GM12872 (cell line): ENCODE measurements around the gene RASA3.

Experiments
- TF ChIP-seq, protein P1 (sequence below): IDR thresholded peaks from 3 replicates; pipeline ENCODE4 v1.5.1; 2011; ENCODE audit warnings: low read depth, mild to moderate bottlenecking, low read length, moderate library complexity; ENCODE audit not compliant: insufficient read depth

RASA3 gene

DNA sequence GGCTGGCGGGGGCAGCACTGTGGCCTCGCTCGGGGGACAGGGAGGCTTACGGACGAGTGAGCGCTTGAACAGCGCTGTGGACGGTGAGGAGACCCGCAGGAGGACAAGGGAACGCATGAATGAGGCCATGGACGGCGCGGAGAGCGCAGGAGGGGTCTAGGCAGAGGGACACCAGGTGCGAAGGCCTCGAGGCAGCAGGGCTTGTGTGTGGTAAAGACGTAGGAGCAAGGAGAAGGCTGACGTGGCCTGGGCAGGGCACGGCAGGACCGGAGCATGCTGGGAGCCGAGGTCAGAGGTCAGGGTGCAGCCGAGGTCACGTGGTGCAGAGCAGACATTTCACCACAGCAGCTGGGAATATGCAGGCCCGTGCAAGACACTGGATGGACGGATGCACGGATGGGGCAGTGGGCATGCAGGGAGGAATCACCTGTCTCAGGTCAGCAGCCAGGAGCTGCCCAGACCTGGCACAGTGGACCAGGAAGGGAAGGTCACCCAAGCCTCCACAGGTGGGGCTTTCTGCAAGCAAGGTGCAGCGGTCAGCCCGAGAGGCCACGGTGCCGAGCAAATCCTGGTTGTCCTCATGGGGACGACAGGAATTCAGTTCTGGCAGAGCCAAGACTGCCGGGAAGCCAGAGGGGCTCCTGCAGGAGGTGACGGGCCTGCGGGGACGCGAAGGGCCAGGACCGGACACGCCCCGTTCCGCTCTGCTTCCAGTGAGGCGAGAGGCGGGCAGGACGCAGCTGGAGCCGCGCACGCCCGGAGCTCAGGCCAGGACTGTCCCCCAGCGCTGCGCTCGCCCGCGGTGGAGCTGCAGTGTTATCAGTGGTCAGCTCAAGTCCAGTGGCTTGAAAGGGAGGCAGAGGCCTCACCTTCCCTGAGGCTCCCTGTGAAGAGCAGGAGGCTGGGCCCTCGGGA, 72.2 kb downstream of the RASA3 start:
- TF ChIP-seq, protein P1, sequence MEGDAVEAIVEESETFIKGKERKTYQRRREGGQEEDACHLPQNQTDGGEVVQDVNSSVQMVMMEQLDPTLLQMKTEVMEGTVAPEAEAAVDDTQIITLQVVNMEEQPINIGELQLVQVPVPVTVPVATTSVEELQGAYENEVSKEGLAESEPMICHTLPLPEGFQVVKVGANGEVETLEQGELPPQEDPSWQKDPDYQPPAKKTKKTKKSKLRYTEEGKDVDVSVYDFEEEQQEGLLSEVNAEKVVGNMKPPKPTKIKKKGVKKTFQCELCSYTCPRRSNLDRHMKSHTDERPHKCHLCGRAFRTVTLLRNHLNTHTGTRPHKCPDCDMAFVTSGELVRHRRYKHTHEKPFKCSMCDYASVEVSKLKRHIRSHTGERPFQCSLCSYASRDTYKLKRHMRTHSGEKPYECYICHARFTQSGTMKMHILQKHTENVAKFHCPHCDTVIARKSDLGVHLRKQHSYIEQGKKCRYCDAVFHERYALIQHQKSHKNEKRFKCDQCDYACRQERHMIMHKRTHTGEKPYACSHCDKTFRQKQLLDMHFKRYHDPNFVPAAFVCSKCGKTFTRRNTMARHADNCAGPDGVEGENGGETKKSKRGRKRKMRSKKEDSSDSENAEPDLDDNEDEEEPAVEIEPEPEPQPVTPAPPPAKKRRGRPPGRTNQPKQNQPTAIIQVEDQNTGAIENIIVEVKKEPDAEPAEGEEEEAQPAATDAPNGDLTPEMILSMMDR: no peak

DNA sequence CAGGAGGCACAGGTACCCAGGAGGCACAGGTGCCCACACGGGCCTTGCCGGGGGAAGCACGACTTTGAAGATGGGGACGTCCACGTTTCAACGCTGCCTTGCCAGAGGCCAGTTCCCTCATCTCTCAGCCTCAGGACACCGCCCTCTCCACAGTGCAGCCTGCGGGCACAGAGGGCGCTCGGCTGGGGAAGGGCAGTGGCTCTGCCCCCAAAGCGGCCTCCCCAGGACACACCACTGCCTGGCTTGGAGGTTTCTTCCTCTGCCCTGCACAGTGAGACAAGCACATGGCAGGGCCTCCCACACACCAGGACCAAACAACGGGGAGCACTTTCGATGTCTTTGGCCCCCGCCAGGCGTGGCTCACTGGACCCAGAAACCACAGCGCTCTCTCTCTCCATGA, 73.0 kb downstream of the RASA3 start:
- TF ChIP-seq, protein P1: no peak

DNA sequence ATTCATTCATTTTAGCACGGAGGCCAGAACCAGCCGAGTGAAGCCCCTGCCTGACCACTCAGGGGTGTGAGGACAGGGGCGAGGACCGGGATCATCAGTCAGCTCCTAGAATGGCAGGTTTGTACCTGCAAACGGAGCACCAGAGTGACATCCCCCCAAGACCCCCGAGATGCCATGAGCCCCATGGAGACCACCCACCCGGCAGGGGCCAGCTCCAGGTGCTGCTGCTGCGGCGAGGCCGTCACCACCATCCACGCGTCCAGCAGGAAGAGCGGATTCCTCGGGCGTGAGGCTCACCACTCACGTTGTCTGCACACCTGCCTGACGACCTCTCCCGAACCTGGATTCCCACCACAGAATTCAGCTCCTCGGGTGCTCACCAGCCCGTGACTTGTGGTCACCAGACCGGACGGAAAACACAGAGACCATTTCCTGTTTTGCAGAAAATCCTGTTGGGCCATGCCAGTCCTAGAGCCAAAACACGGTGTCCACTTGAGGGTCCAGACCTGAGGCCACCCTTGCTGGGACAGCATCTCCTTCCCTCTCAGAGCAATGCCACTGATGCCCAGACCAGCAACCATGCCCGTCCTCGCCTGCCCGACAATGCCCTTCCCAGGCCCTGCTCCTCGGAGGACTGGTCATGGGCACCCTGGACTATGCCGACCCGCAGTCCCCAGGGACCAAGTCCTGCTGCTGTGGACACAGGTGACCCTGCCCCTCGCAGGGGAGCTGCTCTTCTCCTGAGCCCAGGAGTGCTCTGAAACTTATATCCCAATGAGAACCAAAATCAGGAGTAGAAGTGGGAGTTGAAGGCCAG, 74.2 kb downstream of the RASA3 start:
- TF ChIP-seq, protein P1: no peak

DNA sequence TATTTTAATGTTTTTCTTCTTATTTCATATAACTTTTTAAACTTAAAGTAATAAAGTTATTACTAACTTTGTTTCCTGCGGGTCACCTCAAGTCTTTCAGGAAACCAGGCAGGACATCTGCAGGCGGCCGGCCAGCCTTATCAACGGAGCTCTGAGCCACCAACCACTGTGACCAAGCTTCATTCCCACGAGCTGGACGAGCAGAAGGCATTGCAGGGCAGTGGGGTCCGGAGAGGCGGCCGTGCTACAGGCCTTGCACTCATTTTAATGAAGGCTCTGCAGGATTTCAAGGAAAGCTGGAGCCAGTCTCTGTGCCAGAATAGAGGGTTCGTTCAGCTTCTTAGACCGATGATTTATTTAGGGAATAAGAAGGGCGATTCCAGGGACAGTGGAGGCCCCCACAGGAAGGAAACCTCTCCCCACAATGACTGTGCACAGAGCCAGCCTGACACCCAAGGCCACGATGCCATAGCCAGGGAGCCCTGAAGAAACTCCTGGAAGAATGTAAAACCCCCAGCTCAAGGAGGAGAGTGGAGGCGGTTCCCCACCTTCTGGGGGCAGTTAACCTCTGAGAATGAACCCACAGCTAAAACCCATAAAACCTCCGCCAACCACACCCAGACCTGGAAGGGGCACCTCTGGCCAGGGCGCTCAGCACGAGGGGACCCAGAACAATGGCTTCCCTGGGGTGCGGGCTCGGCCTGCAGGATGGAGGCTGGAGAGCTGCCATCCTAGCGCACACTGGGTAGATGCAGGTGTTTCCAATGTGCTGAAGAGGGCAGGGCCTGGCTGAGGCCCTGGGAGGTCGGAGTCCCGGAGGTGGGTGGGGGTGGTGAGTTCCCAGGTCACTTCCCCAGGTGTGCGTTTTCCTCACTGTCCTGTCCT, 75.0 kb downstream of the RASA3 start:
- TF ChIP-seq, protein P1: no peak

DNA sequence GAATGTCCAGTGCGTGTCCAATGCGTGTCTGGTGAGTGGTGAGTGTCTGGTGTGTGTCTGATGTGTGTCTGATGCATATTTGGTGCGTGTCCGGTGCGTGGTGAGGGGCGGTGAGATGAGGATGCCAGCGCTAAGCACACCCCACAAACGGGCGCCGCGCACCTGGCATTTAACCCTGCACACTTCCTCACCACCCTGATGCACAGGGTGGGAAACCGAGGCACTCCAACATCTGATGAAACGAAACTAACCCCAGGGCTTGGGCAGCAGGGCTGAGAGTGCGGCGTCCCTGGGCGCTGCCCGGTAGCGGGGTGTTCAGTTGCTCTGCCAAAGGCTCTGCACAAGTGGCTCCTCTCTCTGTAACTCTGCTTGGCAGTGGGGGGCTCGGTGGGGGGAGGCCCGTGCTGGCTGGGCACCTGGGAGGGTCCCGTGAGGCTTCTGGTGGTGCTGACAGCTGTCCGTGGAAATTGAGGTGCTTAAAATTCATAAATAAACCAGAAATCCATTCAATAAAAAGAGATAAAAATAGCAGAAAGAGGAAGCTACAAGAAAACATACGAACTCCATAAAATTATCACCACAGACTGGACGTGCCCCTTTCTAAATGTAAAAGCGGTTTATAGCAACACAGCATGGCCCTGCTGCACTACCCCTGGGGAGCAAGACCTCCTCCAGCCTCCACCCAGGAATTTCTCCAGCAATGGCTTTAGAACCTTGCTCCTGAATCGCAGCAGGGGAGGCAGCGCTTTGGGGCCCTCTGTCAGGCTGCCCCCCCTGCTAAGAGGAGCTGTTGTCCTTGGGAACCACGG, 76.0 kb downstream of the RASA3 start:
- TF ChIP-seq, protein P1: no peak

DNA sequence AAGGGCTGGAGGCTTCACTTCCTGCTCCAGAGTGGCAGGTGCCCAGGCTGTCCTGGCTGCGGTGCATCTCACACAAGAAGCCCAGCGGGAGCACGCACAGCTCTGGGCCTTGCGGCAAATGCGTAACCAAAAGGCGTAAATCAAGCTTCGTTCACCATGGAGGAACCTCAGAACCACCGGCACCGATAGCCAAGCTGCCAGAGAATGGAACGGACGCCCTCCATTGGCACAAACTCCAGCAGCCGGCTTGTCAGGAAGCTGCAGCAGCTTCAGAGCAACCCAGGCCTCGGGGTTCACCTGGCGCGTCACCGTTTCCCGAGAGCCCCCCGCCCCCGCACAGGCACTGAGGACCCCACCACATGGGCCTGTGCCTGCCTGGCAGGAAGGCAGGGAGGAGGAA, 76.7 kb downstream of the RASA3 start:
- TF ChIP-seq, protein P1: no peak
